NCI-H82 (cell line): Measurements from ENCODE around the gene MED13.
"Not testable (repeated sequence)": the region's sequence is repeated elsewhere in the genome, so short reads cannot be mapped to it uniquely, and the experiment has no call there.

Experiments
- DNase-seq: peaks from one replicate; lab custom pipeline; 2025; lab: John Stamatoyannopoulos, UW

The MED13 gene

DNA sequence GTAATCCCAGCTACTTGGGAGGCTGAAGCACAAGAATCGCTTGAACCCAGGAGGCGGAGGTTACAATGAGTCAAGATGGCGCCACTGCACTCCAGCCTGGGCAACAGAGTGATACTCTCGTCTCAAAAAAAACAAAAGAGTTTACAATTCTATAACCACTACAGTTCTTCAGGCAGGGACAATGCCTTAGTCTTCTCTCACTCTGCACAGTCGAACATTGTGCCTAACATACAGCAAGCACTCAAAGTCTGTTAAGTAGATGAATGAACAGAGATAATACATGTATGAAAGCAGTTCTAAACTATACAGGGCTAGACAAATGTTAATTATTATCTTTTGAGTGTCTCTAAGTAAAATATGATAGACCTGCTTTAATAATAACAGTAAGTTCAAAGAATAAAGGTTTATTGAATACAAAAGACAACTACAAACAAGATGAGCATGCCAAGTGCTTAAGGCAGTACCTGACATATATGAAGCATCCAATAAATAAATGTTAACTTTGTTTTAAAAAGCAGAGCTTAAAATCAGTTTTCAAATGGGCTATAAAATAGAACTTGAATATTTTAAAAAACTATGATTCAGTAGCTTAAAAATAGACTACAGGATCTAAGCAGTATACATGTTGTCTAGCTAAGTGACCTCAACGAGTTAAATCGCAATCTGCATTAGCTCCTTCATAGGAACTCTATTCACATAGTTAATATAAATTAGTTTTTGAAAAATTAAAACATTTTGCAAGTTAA is 156.6 kb downstream of the MED13 start:
- no peak for DNase-seq

GRCh38 chr17:61907361-61907760 is 157.7 kb downstream of the MED13 start:
- DNase-seq = no peak

GRCh38 chr17:61904094-61904710 is 160.9 kb downstream of the MED13 start:
- no peak for DNase-seq

GRCh38 chr17:61903251-61903650 is 161.8 kb downstream of the MED13 start:
- no peak for DNase-seq

DNA sequence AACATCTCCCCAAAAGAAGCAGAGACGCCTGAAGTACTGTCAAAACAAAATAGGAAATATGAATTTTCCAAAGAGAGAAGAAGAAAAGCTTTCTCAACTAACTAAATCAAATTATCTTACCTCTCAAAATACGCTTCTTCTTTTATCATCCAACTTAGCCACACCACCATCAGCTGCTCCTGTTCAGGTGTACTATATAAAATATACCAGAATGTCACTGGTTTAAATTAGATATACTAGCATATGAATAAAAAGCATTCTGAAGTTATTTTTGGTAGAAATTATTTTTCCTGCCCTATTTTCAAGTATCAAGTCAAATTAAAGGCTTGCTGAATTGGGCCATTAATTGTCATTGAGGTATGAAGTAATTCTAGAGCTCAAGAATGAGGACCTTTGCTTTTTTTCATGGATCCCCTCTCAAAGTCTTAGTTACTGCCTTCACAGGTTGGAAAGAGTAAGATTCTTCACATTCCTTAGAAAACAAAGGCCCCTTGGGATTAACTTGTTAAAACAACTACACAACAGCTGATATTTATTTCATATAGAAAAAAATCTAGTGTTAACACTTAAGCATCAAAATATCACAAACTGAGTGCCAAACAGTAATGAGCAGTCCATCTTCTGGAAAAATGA is 167.4 kb downstream of the MED13 start:
- no peak for DNase-seq

GRCh38 chr17:61895391-61895790 is 169.7 kb downstream of the MED13 start:
- no peak for DNase-seq

- not testable (repeated sequence) for DNase-seq
Measured at GRCh38 chr17:61894310-61894709, 170.8 kb downstream of the MED13 start.
